OCI-LY7 (cell line): ENCODE measurements around the gene KATNAL1. TPM values are rescaled to one million over a fixed set of nuclear protein-coding genes. Genes with fewer than 3 reads are reported as not detected.

Experiments used
- BruUV-seq: library from RNA; stranded (reverse); fragments of 400-500 nt; replicated peaks from 2 replicates; lab custom pipeline; 2021; lab: Mats Ljungman, UMichigan
- CTCF ChIA-PET: fragments of 300-600 bp; sonication (Branson Sonifier 250); formaldehyde crosslinking; loops from one replicate; lab custom pipeline; 2022; ENCODE audit warnings: antibody characterized with exemption; ENCODE audit not compliant: unreplicated experiment; lab: Charles Lee
- POLR2A ChIA-PET: fragments of 300-600 bp; sonication (Branson Sonifier 250); formaldehyde crosslinking; loops from one replicate; lab custom pipeline; 2022; ENCODE audit warnings: antibody characterized with exemption; lab: Charles Lee
- DNase-seq: peaks from one replicate; pipeline ENCODE4 v3.0.0-alpha.2; 2015; ENCODE audit warnings: low spot score
- H2AFZ ChIP-seq: fragments of 200-600 bp; sonication (generic), shearing (Covaris generic); 2 replicates; pipeline ENCODE4 v1.6.1; 2014; ENCODE audit warnings: mild to moderate bottlenecking, antibody characterized with exemption, low read length, moderate library complexity
- H3K27ac ChIP-seq: fragments of 200-600 bp; sonication (generic); 2 replicates; pipeline ENCODE4 v1.5.1; 2014; ENCODE audit warnings: mixed run types, low read depth, mild to moderate bottlenecking, moderate library complexity, low read length, inconsistent platforms; ENCODE audit not compliant: poor library complexity, severe bottlenecking
- H3K36me3 ChIP-seq: fragments of 200-600 bp; sonication (generic); 2 replicates; pipeline ENCODE4 v1.6.1; 2014; ENCODE audit warnings: mild to moderate bottlenecking, antibody characterized with exemption, low read length, moderate library complexity, mixed read lengths; ENCODE audit not compliant: insufficient read depth
- H3K4me1 ChIP-seq: fragments of 200-600 bp; sonication (generic); 2 replicates; pipeline ENCODE4 v1.5.1; 2014; ENCODE audit warnings: mild to moderate bottlenecking, low read length; ENCODE audit not compliant: insufficient read depth, poor library complexity, severe bottlenecking
- H3K4me2 ChIP-seq: fragments of 200-600 bp; sonication (generic); 2 replicates; pipeline ENCODE4 v1.6.1; 2014; ENCODE audit warnings: mild to moderate bottlenecking, low read length
- H3K4me3 ChIP-seq: fragments of 200-600 bp; sonication (generic); 2 replicates; pipeline ENCODE4 v1.5.1; 2014; ENCODE audit warnings: mild to moderate bottlenecking, low read depth, low read length; ENCODE audit not compliant: poor library complexity, severe bottlenecking
- H3K79me2 ChIP-seq: fragments of 200-600 bp; sonication (generic); 2 replicates; pipeline ENCODE4 v1.6.1; 2016; ENCODE audit warnings: low read depth, mild to moderate bottlenecking, low read length, moderate library complexity, mixed read lengths; ENCODE audit not compliant: insufficient read depth
- H3K9me2 ChIP-seq: fragments of 200-600 bp; sonication (generic); 2 replicates; pipeline ENCODE4 v1.6.1; 2016; ENCODE audit warnings: mild to moderate bottlenecking, low read length, mixed read lengths; ENCODE audit not compliant: insufficient read depth
- H3K9me3 ChIP-seq: fragments of 200-600 bp; sonication (generic); 2 replicates; pipeline ENCODE4 v1.6.1; 2014; ENCODE audit warnings: mild to moderate bottlenecking, mixed run types, low read length, mixed read lengths
- H4K20me1 ChIP-seq: fragments of 200-600 bp; sonication (generic); 2 replicates; pipeline ENCODE4 v1.6.1; 2014; ENCODE audit warnings: mild to moderate bottlenecking, antibody characterized with exemption, low read length, moderate library complexity, mixed read lengths; ENCODE audit not compliant: insufficient read depth
- CTCF ChIP-seq: fragments of 200-600 bp; sonication (generic); conservative IDR thresholded peaks from 2 replicates; pipeline ENCODE4 v1.5.1; 2014; ENCODE audit warnings: mild to moderate bottlenecking, antibody characterized with exemption, low read length, moderate library complexity, mixed read lengths
- EZH2phosphoT487 ChIP-seq: fragments of 200-600 bp; sonication (generic); IDR thresholded peaks from 2 replicates; pipeline ENCODE4 v1.6.1; 2018; ENCODE audit warnings: low read depth, borderline replicate concordance, mild to moderate bottlenecking, mixed run types, antibody characterized with exemption, low read length, moderate library complexity, mixed read lengths
- intact Hi-C: fragments of 100-400 bp; cut with micrococcal nuclease; formaldehyde crosslinking; loops from one replicate; pipeline ENCODE4 v1.10.0; 2022; ENCODE audit not compliant: unreplicated experiment
- total RNA-seq, 2 experiments: library from RNA; depleted of rRNA in 1 of 2; stranded (reverse); fragments of >200 nt in 1 of 2; shearing (Covaris generic) in 1 of 2; gene quantifications; 2 replicates each; pipeline ENCODE4 v1.2.3, GENCODE V29; 2014 to 2022

The KATNAL1 gene
- total RNA-seq, 2 experiments from 2014 or later, result 13.9 to 34.5 TPM

GRCh38 chr13:30204564-30204963 is 102.8 kb downstream of the KATNAL1 start:
- no TSS peak for BruUV-seq
- Histone ChIP-seq H3K9me2 (no peaks in the 10 kb centered on the region), H4K20me1 (no peaks in the 10 kb centered on the region), H3K9me3 (no peaks in the 10 kb centered on the region), H3K4me3 (no peak overlapping the region), H3K79me2 (no peaks in the 10 kb centered on the region), H2AFZ (no peak overlapping the region), H3K27ac (no peak overlapping the region), H3K36me3 (peaks cover 64% of the 10 kb centered on the region), H3K4me1 (no peaks in the 10 kb centered on the region), H3K4me2 (no peak overlapping the region)
- ChIA-PET CTCF (no interaction called here), POLR2A (interaction anchor here (1.0 kb wide), 1 partner anchor 13 kb away, joined by 3 read pairs; no protein-coding TSS in a partner anchor)
- no peak for DNase-seq
- intact Hi-C loops, result no loop called here
- TF ChIP-seq EZH2phosphoT487 (no peak), CTCF (no peak)

- ChIA-PET POLR2A (no interaction called here), CTCF (no interaction called here)
- Histone ChIP-seq H4K20me1 (no peaks in the 10 kb centered on the region; the same call in 1 of the 2 replicates), H3K4me3 (no peak overlapping the region), H2AFZ (no peak overlapping the region), H3K27ac (no peak overlapping the region), H3K4me1 (no peaks in the 10 kb centered on the region), H3K36me3 (no peaks in the 10 kb centered on the region), H3K9me2 (no peaks in the 10 kb centered on the region), H3K9me3 (no peaks in the 10 kb centered on the region), H3K79me2 (no peaks in the 10 kb centered on the region), H3K4me2 (no peak overlapping the region)
- TF ChIP-seq EZH2phosphoT487, result no peak
- TF ChIP-seq CTCF, result no peak
- intact Hi-C loops, result no loop called here
- no peak for DNase-seq
- BruUV-seq, result no TSS peak
Observed at GRCh38 chr13:30196025-30196424, 111.3 kb downstream of the KATNAL1 start.

GRCh38 chr13:30194906-30195305 is 112.4 kb downstream of the KATNAL1 start:
- Histone ChIP-seq H2AFZ (no peak overlapping the region), H3K36me3 (no peaks in the 10 kb centered on the region), H3K27ac (no peak overlapping the region), H3K79me2 (no peaks in the 10 kb centered on the region), H3K4me2 (no peak overlapping the region), H3K9me3 (no peaks in the 10 kb centered on the region), H4K20me1 (no peaks in the 10 kb centered on the region; the same call in 1 of the 2 replicates), H3K4me3 (no peak overlapping the region), H3K4me1 (no peaks in the 10 kb centered on the region), H3K9me2 (no peaks in the 10 kb centered on the region)
- BruUV-seq, result no TSS peak
- ChIA-PET POLR2A (no interaction called here), CTCF (interaction anchor here (0.5 kb wide), 1 partner anchor 81 kb away, joined by 5 read pairs; no protein-coding TSS in a partner anchor)
- TF ChIP-seq EZH2phosphoT487, result no peak
- DNase-seq, result no peak
- intact Hi-C loops, result no loop called here
